CD4-positive, alpha-beta T cell treated with Interleukin-17A for 4 hours (primary cell): Measurements from ENCODE around the gene MAPRE3.
A peak's percentile ranks its signal among the peaks of the same experiment; 100 is the strongest.
"Not testable (repeated sequence)": the region's sequence is repeated elsewhere in the genome, so short reads cannot be mapped to it uniquely, and the experiment has no call there.

Experiments
- DNase-seq: peaks from one replicate; pipeline ENCODE4 v3.0.0-alpha.2; 2020; ENCODE audit warnings: mixed read lengths

MAPRE3 gene

GRCh38 chr2:27071990-27072830, 101.8 kb downstream of the MAPRE3 start:
- DNase-seq = no peak

DNA sequence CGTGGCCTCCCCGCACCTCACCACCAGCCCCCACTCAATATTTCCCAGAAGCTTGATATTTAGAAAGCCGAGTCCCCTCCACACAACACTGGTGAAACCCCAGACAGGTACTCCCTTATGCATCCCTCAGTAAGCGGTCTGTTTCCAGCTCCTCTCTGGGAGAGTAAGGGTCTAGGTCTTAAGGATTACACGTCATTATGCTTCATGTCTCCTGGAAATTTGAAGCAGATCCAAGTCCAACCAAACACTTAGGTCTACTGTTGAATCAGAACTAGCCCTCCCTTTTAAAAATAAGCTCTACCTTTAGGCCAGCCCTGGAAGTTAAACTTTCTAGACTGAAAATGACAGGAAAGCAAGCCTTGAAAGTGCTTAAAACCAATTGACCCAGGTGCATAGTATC, 102.5 kb downstream of the MAPRE3 start:
- no peak for DNase-seq

- DNase-seq = no peak
Measured at GRCh38 chr2:27073782-27074181, 103.3 kb downstream of the MAPRE3 start.

DNA sequence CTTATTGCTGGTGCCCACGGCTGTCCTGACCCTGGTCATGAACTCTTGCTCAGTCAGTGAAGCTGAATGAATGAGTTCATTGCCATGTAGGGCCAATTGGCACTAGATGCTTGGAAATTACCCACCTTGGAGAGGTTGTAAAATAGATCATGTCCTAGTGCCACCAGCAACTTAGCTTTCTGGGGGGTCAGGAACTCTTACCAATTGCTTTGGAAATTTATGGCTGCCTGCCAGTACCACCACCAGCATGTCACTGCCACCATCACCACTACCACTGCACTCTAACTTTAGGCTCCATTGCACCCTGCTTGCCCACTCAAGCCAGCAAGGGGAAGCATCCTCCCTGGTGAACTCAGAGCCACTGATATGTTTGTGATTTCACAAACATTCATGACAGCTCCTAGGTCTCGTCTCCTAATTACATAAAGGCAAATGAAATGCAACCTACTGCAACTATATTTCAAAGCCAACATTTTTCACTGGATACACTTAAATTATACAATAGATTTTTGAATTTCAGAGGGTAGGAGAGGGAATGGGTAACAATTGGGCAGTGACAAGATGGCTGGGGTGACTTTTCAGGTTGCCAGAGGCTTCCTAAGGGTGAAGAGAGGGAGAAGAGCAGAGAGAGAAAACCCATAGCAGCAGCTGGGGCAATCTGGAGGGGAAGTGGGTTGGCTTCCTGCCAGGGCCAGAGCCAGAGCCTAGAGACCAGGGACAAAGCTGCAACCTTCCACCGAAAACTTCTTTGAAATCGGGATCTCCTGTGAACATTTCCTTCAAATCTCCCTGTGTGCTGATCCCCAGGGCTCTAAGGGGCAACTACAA, 104.5 kb downstream of the MAPRE3 start:
- DNase-seq = peak; percentile 81

DNA sequence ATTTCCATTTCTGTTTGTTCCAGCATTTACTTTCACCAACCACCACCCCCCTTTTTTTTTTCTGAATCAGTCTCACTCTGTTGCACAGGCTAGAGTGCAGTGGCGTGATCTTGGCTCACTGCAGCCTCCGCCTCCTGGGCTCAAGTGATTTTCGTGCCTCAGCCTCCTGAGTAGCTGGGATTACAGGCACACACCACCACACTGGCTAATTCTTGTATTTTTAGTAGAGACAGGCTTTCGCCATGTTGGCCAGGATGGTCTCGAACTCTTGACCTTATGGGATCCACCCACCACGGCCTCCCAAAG, 105.1 kb downstream of the MAPRE3 start:
- DNase-seq = not testable (repeated sequence)

GRCh38 chr2:27076323-27076722, 105.9 kb downstream of the MAPRE3 start:
- DNase-seq = no peak
